ENCODE data around the gene ENSA.
"Not testable (repeated sequence)": the region's sequence is repeated elsewhere in the genome, so short reads cannot be mapped to it uniquely, and the experiment has no call there.

DNA sequence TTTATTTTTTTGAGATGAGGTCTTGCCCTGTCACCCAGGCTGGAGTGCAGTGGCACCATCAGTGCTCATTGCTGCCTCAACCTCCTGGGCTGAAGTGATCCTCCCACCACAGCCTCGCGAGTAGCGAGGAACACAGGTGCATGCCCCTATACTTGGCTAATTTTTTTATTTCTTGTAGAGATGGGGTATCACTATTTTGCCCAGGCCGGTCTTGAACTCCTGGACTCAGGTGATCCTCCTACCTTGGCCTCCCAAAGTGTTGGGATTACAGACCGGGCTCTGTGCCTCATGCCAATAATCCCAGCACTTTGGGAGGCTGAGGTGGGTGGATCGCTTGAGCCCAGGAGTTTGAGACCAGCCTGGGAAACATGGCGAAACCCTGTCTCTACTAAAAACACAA, 48.0 kb downstream of the ENSA start:
- not testable (repeated sequence) for TF ChIP-seq ETV6 (CRISPR knock-in tag; IDR thresholded peaks at IDR 0.05); CREM (CRISPR knock-in tag; IDR thresholded peaks at IDR 0.05); TCF7 (CRISPR knock-in tag; IDR thresholded peaks at IDR 0.05; ENCODE audit: low read depth)
- TF ChIP-seq, protein P1, sequence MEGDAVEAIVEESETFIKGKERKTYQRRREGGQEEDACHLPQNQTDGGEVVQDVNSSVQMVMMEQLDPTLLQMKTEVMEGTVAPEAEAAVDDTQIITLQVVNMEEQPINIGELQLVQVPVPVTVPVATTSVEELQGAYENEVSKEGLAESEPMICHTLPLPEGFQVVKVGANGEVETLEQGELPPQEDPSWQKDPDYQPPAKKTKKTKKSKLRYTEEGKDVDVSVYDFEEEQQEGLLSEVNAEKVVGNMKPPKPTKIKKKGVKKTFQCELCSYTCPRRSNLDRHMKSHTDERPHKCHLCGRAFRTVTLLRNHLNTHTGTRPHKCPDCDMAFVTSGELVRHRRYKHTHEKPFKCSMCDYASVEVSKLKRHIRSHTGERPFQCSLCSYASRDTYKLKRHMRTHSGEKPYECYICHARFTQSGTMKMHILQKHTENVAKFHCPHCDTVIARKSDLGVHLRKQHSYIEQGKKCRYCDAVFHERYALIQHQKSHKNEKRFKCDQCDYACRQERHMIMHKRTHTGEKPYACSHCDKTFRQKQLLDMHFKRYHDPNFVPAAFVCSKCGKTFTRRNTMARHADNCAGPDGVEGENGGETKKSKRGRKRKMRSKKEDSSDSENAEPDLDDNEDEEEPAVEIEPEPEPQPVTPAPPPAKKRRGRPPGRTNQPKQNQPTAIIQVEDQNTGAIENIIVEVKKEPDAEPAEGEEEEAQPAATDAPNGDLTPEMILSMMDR (IDR thresholded peaks at IDR 0.05) = not testable (repeated sequence)
- TF ChIP-seq, protein P2, sequence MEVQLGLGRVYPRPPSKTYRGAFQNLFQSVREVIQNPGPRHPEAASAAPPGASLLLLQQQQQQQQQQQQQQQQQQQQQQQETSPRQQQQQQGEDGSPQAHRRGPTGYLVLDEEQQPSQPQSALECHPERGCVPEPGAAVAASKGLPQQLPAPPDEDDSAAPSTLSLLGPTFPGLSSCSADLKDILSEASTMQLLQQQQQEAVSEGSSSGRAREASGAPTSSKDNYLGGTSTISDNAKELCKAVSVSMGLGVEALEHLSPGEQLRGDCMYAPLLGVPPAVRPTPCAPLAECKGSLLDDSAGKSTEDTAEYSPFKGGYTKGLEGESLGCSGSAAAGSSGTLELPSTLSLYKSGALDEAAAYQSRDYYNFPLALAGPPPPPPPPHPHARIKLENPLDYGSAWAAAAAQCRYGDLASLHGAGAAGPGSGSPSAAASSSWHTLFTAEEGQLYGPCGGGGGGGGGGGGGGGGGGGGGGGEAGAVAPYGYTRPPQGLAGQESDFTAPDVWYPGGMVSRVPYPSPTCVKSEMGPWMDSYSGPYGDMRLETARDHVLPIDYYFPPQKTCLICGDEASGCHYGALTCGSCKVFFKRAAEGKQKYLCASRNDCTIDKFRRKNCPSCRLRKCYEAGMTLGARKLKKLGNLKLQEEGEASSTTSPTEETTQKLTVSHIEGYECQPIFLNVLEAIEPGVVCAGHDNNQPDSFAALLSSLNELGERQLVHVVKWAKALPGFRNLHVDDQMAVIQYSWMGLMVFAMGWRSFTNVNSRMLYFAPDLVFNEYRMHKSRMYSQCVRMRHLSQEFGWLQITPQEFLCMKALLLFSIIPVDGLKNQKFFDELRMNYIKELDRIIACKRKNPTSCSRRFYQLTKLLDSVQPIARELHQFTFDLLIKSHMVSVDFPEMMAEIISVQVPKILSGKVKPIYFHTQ (CRISPR knock-in tag; IDR thresholded peaks at IDR 0.05) = not testable (repeated sequence)
- TF ChIP-seq, protein P3, sequence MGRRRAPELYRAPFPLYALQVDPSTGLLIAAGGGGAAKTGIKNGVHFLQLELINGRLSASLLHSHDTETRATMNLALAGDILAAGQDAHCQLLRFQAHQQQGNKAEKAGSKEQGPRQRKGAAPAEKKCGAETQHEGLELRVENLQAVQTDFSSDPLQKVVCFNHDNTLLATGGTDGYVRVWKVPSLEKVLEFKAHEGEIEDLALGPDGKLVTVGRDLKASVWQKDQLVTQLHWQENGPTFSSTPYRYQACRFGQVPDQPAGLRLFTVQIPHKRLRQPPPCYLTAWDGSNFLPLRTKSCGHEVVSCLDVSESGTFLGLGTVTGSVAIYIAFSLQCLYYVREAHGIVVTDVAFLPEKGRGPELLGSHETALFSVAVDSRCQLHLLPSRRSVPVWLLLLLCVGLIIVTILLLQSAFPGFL (CRISPR knock-in tag; IDR thresholded peaks at IDR 0.05; ENCODE audit: borderline replicate concordance) = not testable (repeated sequence)

Measured in WTC11 (cell line).